ENCODE results near the gene CEBPG. TPM values are rescaled to one million over a fixed set of nuclear protein-coding genes. Genes with fewer than 3 reads are reported as not detected.

The CEBPG gene
- total and polyA plus RNA-seq, 8 donors, result 4.7 to 40.9 (median 18.0) TPM

DNA sequence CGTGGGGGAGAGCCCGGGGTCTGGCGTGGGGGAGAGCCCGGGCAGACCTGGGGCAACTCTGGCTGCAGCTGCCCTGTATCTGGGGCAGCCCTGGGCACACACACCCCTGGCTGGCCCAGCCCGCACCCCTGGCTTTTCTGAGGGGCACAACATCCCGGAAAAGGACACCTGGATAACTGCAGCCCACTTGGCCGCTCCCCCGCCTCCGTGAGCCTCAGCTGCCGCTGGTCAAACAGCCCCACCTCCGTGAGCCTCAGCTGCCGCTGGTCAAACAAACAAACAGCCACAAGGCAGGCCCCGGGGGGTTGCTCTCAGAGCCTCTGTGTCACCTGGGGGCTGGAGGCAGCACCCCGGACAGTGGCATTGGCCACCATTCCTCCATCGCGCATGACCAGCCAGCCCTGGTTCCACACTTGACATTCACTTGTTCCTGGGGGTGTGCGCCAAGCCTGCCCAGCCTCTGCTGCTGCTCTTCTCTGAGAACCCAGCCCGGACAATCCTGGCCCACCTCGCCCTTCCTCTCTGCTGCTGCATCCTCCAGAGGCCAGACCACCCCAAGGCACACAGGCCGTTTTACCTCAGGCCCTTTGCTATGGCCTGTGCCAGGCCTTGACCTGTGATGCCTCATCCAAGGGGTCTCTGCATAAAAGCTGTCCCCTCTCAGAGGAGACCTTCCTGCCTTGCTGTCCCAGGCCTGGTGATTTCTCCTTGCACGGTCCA lies 19.9 kb downstream of the CEBPG start:
- Histone ChIP-seq H3K9me3 (no peaks in the 10 kb centered on the region), H3K4me3 (no peak overlapping the region), H3K36me3 (peaks cover 0 to 12% (median 4%) of the 10 kb centered on the region in 4 donors), H3K4me1 (peaks cover 53 to 91% (median 83%) of the 10 kb centered on the region in 4 donors), H3K27me3 (no peaks in the 10 kb centered on the region), H3K27ac (peak overlapping the region in 2 of 5 donors; percentile 8 to 55)
- TF ChIP-seq POLR2A (IDR thresholded peaks at IDR 0.05), result no peak
- TF ChIP-seq CTCF (IDR thresholded peaks at IDR 0.05), result no peak
- TF ChIP-seq POLR2AphosphoS5 (IDR thresholded peaks at IDR 0.05), result no peak
- no peak for TF ChIP-seq EP300 (IDR thresholded peaks at IDR 0.05)
- intact Hi-C loops (cut with DNase I; ENCODE audit: low total_unique reads), result loop anchor here (10.0 kb wide), 1 partner anchor 79 kb away; no protein-coding TSS in a partner anchor
- peak in 1 of 2 donors; percentile 52 for DNase-seq
- 58 to 73% (median 68%) methylated on average over 10 to 21 of the region's 21 CpGs for WGBS, 5 donors

- Histone ChIP-seq H3K27me3 (no peaks in the 10 kb centered on the region), H3K36me3 (peaks cover 0 to 7% (median under 1%) of the 10 kb centered on the region in 4 donors), H3K4me1 (peaks cover 49 to 84% (median 76%) of the 10 kb centered on the region in 4 donors), H3K9me3 (no peaks in the 10 kb centered on the region), H3K27ac (peak overlapping the region in 4 of 5 donors; percentile 5 to 64 (median 32)), H3K4me3 (peak overlapping the region in 1 of 4 donors; percentile 6)
- intact Hi-C loops (cut with DNase I; ENCODE audit: low total_unique reads), result loop anchor here (10.0 kb wide), 1 partner anchor 79 kb away; no protein-coding TSS in a partner anchor
- TF ChIP-seq POLR2AphosphoS5 (IDR thresholded peaks at IDR 0.05) (no peak), EP300 (IDR thresholded peaks at IDR 0.05) (no peak), POLR2A (IDR thresholded peaks at IDR 0.05) (no peak), CTCF (IDR thresholded peaks at IDR 0.05) (no peak)
- peak in 1 of 2 donors; percentile 23 for DNase-seq
- WGBS, 5 donors, result 71 to 80% (median 76%) methylated on average over 13 to 30 of the region's 30 CpGs
Measured at GRCh38 chr19:33394006-33394722, 20.7 kb downstream of the CEBPG start.

DNA sequence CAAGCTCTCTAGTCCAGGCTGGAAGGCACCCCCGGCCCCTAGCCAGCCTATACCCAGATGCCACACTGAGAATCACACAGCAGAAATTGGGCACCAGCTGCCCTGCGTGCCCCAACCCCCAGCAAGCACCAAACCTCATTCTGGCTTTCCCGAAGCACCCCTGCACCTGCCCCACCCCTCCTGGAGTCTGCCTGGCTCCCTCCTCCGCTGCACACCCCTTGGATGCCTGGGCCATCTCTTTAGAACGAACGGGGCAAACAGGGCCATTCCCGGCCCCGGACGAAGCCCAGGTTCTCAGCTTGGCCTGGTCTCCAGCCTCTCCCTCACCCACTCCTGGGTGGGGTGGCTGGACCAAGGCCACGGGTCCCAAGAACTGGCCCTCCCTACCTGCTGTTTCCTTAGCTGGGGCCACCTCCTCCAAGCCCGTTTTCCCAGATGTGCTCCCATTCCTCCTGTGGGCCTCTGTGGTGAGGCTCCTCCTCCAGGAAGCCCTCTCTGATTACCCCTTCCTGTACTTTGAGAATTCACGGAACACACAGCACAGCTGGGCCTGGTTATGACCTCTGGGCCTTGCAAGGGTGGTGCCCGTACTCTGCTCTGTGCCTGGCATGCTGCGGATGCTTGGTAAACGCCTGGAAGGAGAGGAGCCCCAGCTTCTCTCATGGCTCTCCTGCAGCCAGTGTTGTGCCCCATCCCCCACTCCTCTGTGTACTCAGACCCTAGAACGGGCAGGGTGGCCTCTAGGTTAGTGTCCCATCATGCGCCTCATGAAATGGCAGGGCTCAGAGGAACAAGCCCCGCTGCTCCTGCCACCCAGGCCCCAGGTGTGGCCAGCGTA lies 21.4 kb downstream of the CEBPG start:
- peak in 1 of 2 donors; percentile 4 for DNase-seq
- intact Hi-C loops (cut with DNase I; ENCODE audit: low total_unique reads), result loop anchor here (10.0 kb wide), 1 partner anchor 80 kb away; no protein-coding TSS in a partner anchor
- peaks cover 49 to 76% (median 68%) of the 10 kb centered on the region in 4 donors for H3K4me1 ChIP-seq
- no peaks in the 10 kb centered on the region for H3K9me3 ChIP-seq
- peak overlapping the region in 4 of 5 donors; percentile 5 to 64 (median 32) for H3K27ac ChIP-seq
- 73 to 79% (median 75%) methylated on average over 13 to 19 of the region's 19 CpGs for WGBS, 5 donors
- no peaks in the 10 kb centered on the region for H3K27me3 ChIP-seq
- TF ChIP-seq CTCF (IDR thresholded peaks at IDR 0.05), result no peak
- no peak for TF ChIP-seq POLR2A (IDR thresholded peaks at IDR 0.05)
- TF ChIP-seq POLR2AphosphoS5 (IDR thresholded peaks at IDR 0.05), result no peak
- TF ChIP-seq EP300 (IDR thresholded peaks at IDR 0.05), result no peak
- no peak overlapping the region for H3K4me3 ChIP-seq
- H3K36me3 ChIP-seq, result peaks cover 0 to 13% (median 0%) of the 10 kb centered on the region in 4 donors

All from stomach (tissue), 9 donors.